Middle frontal gyrus (tissue), 1 donor: Measurements from ENCODE around the gene LENEP.

Experiments used
- DNase-seq: peaks from one replicate; pipeline ENCODE4 v3.0.0-alpha.2; 2015; ENCODE audit warnings: low spot score; ENCODE audit errors: extremely low spot score

LENEP gene

GRCh38 chr1:154998818-154999570 is 5.6 kb downstream of the LENEP start:
- DNase-seq = no peak

GRCh38 chr1:154999571-155000410 is 6.4 kb downstream of the LENEP start:
- no peak for DNase-seq

GRCh38 chr1:155000411-155000725 is 7.0 kb downstream of the LENEP start:
- no peak for DNase-seq

GRCh38 chr1:155000726-155001424 is 7.5 kb downstream of the LENEP start:
- peak; percentile 54 for DNase-seq

GRCh38 chr1:155001425-155001674 is 8.0 kb downstream of the LENEP start:
- DNase-seq = no peak

- DNase-seq = peak; percentile 96
Measured at GRCh38 chr1:155001675-155002463, 8.5 kb downstream of the LENEP start.

GRCh38 chr1:155002464-155003226 is 9.3 kb downstream of the LENEP start, which contains the start of gene ZBTB7B:
ZBTB7B (plus strand) TSS chr1:155002802; CDS start chr1:155014661, 11,859 bp downstream.
- DNase-seq = no peak

- DNase-seq = no peak
Measured at GRCh38 chr1:155003227-155003765, 9.9 kb downstream of the LENEP start.

- DNase-seq = no peak
Measured at GRCh38 chr1:155003766-155004351, 10.5 kb downstream of the LENEP start.

- no peak for DNase-seq
Measured at GRCh38 chr1:155004352-155005075, 11.1 kb downstream of the LENEP start.

- DNase-seq = no peak
Measured at GRCh38 chr1:155005076-155006011, 12.0 kb downstream of the LENEP start.

- no peak for DNase-seq
Measured at GRCh38 chr1:155006601-155007101, 13.3 kb downstream of the LENEP start.

- DNase-seq = no peak
Measured at GRCh38 chr1:155007251-155007828, 14.0 kb downstream of the LENEP start.

GRCh38 chr1:155008015-155008941 is 14.9 kb downstream of the LENEP start:
- no peak for DNase-seq

GRCh38 chr1:155009221-155009711 is 15.9 kb downstream of the LENEP start:
- no peak for DNase-seq

GRCh38 chr1:155009742-155010141 is 16.4 kb downstream of the LENEP start:
- no peak for DNase-seq
